ENCODE measurements around the gene ARID1A.
"Not testable (repeated sequence)": the region's sequence is repeated elsewhere in the genome, so short reads cannot be mapped to it uniquely, and the experiment has no call there.

ARID1A gene

GRCh38 chr1:26725904-26726303 is 30.1 kb downstream of the ARID1A start:
- not testable (repeated sequence) for H2BK5ac ChIP-seq (ENCODE audit: low read depth, low read length, poor library complexity); H3K9me3 ChIP-seq (ENCODE audit: insufficient read depth, low read depth, low read length); H3K79me1 ChIP-seq (ENCODE audit: low read length); H2AFZ ChIP-seq (ENCODE audit: insufficient read depth, low read length, poor library complexity); H2BK120ac ChIP-seq (ENCODE audit: insufficient read depth, low read length, poor library complexity); H3K23ac ChIP-seq (ENCODE audit: low read length); H4K8ac ChIP-seq (ENCODE audit: low read depth, low read length); H3K9ac ChIP-seq (ENCODE audit: low read length); H3K18ac ChIP-seq (ENCODE audit: low read length); H2AK5ac ChIP-seq (ENCODE audit: low read length); H4K12ac ChIP-seq (ENCODE audit: low read depth, low read length); H4K91ac ChIP-seq (ENCODE audit: low read depth, low read length); H3K4me2 ChIP-seq (ENCODE audit: low read length); H2BK12ac ChIP-seq (ENCODE audit: low read length); H3K4me3 ChIP-seq (ENCODE audit: low read depth, low read length); H3K36me3 ChIP-seq (ENCODE audit: control insufficient read depth in 1 of 2, insufficient read depth in 2 of 2, low read length in 2 of 2); H3K27ac ChIP-seq (ENCODE audit: low read depth, low read length); H3K14ac ChIP-seq (ENCODE audit: low read length); H3K27me3 ChIP-seq (ENCODE audit: insufficient read depth, low read length)
- Histone ChIP-seq H3K4me1 (ENCODE audit: control insufficient read depth in 1 of 2, insufficient read depth in 2 of 2, low read length in 2 of 2) (peaks cover 10 to 34% of the 10 kb centered on the region in 2 experiments), H3K4ac (ENCODE audit: low read depth, low read length) (peak overlapping the region; percentile 78), H3K79me2 (ENCODE audit: control insufficient read depth, insufficient read depth, low read length, poor library complexity) (peaks cover 12% of the 10 kb centered on the region)
- DNase-seq, result peak; percentile 33 to 51
- WGBS (ENCODE audit: extremely low coverage, insufficient coverage, insufficient read length), result no CpG with 5 or more reads among the region's 14 CpGs

DNA sequence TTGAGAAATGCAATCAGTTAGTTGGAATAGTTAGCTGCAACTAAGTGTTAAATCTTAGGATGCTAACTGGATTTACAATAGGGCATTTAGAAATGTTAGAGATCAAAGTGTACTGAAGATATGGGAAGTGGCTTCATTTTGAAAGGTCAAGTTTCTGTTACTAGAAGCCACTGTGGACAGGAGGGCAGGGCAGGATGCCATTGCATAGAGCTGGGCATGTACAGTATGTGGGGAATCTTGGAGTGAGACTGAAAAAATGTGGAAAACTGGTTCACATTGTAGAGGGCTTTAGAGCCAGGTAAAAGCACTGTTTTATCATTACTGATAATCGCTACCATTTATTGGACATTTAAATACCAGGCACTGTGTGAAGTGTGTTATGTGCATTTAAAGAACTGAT is 31.0 kb downstream of the ARID1A start:
- H3K9me3 ChIP-seq (ENCODE audit: insufficient read depth, low read depth, low read length), result no peaks in the 10 kb centered on the region
- H2BK120ac ChIP-seq (ENCODE audit: insufficient read depth, low read length, poor library complexity), result no peak overlapping the region
- H3K36me3 ChIP-seq (ENCODE audit: control insufficient read depth in 1 of 2, insufficient read depth in 2 of 2, low read length in 2 of 2), result peaks cover 11 to 16% of the 10 kb centered on the region in 2 experiments
- DNase-seq, result peak; percentile 66 to 95
- no peaks in the 10 kb centered on the region for H3K79me1 ChIP-seq (ENCODE audit: low read length)
- H3K27me3 ChIP-seq (ENCODE audit: insufficient read depth, low read length), result no peaks in the 10 kb centered on the region
- no peak overlapping the region for H4K12ac ChIP-seq (ENCODE audit: low read depth, low read length)
- peaks cover 10 to 34% of the 10 kb centered on the region in 2 experiments for H3K4me1 ChIP-seq (ENCODE audit: control insufficient read depth in 1 of 2, insufficient read depth in 2 of 2, low read length in 2 of 2)
- no peak overlapping the region for H3K4me3 ChIP-seq (ENCODE audit: low read depth, low read length)
- no peak overlapping the region for H2BK12ac ChIP-seq (ENCODE audit: low read length)
- H3K9ac ChIP-seq (ENCODE audit: low read length), result no peak overlapping the region
- H2BK5ac ChIP-seq (ENCODE audit: low read depth, low read length, poor library complexity), result no peak overlapping the region
- H4K91ac ChIP-seq (ENCODE audit: low read depth, low read length), result no peak overlapping the region
- no peak overlapping the region for H3K14ac ChIP-seq (ENCODE audit: low read length)
- H3K18ac ChIP-seq (ENCODE audit: low read length), result no peak overlapping the region
- H3K79me2 ChIP-seq (ENCODE audit: control insufficient read depth, insufficient read depth, low read length, poor library complexity), result peaks cover 12% of the 10 kb centered on the region
- H3K23ac ChIP-seq (ENCODE audit: low read length), result no peak overlapping the region
- peak overlapping the region; percentile 61 for H3K4ac ChIP-seq (ENCODE audit: low read depth, low read length)
- H3K27ac ChIP-seq (ENCODE audit: low read depth, low read length), result no peak overlapping the region
- H2AK5ac ChIP-seq (ENCODE audit: low read length), result no peak overlapping the region
- no CpG with 5 or more reads among the region's 1 CpG for WGBS (ENCODE audit: extremely low coverage, insufficient coverage, insufficient read length)
- H2AFZ ChIP-seq (ENCODE audit: insufficient read depth, low read length, poor library complexity), result no peak overlapping the region
- H3K4me2 ChIP-seq (ENCODE audit: low read length), result no peak overlapping the region
- H4K8ac ChIP-seq (ENCODE audit: low read depth, low read length), result no peak overlapping the region

DNA sequence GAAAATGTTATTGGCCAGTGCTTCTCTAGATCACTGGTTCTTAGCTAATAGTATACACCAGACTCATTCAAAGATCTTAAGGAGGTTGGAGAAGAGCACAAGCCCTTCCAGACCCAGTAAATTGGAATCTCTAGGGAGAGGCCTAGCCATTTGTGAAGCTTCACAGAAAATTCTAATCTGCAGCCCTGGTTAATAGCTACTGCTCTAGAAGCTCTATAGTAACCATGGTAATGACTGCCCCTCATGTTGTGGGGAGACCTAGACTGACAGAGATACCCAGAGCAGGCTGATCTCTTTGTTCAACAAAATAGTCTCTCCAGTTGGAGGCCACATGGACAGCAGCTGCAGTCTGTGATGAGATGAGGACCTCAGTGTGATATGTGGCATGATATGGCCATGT is 31.7 kb downstream of the ARID1A start:
- no peak overlapping the region for H2BK120ac ChIP-seq (ENCODE audit: insufficient read depth, low read length, poor library complexity)
- H4K8ac ChIP-seq (ENCODE audit: low read depth, low read length), result no peak overlapping the region
- peaks cover 8 to 31% of the 10 kb centered on the region in 2 experiments for H3K4me1 ChIP-seq (ENCODE audit: control insufficient read depth in 1 of 2, insufficient read depth in 2 of 2, low read length in 2 of 2)
- no peak overlapping the region for H3K9ac ChIP-seq (ENCODE audit: low read length)
- H3K4ac ChIP-seq (ENCODE audit: low read depth, low read length), result peak overlapping the region; percentile 86
- H4K91ac ChIP-seq (ENCODE audit: low read depth, low read length), result no peak overlapping the region
- no peak overlapping the region for H3K4me3 ChIP-seq (ENCODE audit: low read depth, low read length)
- H2BK12ac ChIP-seq (ENCODE audit: low read length), result no peak overlapping the region
- H2AK5ac ChIP-seq (ENCODE audit: low read length), result no peak overlapping the region
- H3K14ac ChIP-seq (ENCODE audit: low read length), result no peak overlapping the region
- no peak overlapping the region for H2AFZ ChIP-seq (ENCODE audit: insufficient read depth, low read length, poor library complexity)
- no peaks in the 10 kb centered on the region for H3K79me1 ChIP-seq (ENCODE audit: low read length)
- H3K9me3 ChIP-seq (ENCODE audit: insufficient read depth, low read depth, low read length), result no peaks in the 10 kb centered on the region
- DNase-seq, result no peak
- peaks cover 10% of the 10 kb centered on the region for H3K79me2 ChIP-seq (ENCODE audit: control insufficient read depth, insufficient read depth, low read length, poor library complexity)
- no peak overlapping the region for H3K23ac ChIP-seq (ENCODE audit: low read length)
- H3K27me3 ChIP-seq (ENCODE audit: insufficient read depth, low read length), result no peaks in the 10 kb centered on the region
- H3K18ac ChIP-seq (ENCODE audit: low read length), result no peak overlapping the region
- H3K36me3 ChIP-seq (ENCODE audit: control insufficient read depth in 1 of 2, insufficient read depth in 2 of 2, low read length in 2 of 2), result peaks cover 11 to 20% of the 10 kb centered on the region in 2 experiments
- no peak overlapping the region for H3K27ac ChIP-seq (ENCODE audit: low read depth, low read length)
- no peak overlapping the region for H4K12ac ChIP-seq (ENCODE audit: low read depth, low read length)
- H3K4me2 ChIP-seq (ENCODE audit: low read length), result no peak overlapping the region
- no peak overlapping the region for H2BK5ac ChIP-seq (ENCODE audit: low read depth, low read length, poor library complexity)

GRCh38 chr1:26728645-26729044 is 32.8 kb downstream of the ARID1A start:
- H4K8ac ChIP-seq (ENCODE audit: low read depth, low read length), result no peak overlapping the region
- no peaks in the 10 kb centered on the region for H3K79me1 ChIP-seq (ENCODE audit: low read length)
- H3K4me3 ChIP-seq (ENCODE audit: low read depth, low read length), result no peak overlapping the region
- H3K18ac ChIP-seq (ENCODE audit: low read length), result no peak overlapping the region
- H3K79me2 ChIP-seq (ENCODE audit: control insufficient read depth, insufficient read depth, low read length, poor library complexity), result peaks cover 10% of the 10 kb centered on the region
- peak overlapping the region; percentile 70 for H3K4ac ChIP-seq (ENCODE audit: low read depth, low read length)
- no peak overlapping the region for H3K9ac ChIP-seq (ENCODE audit: low read length)
- no peak overlapping the region for H3K27ac ChIP-seq (ENCODE audit: low read depth, low read length)
- no peaks in the 10 kb centered on the region for H3K27me3 ChIP-seq (ENCODE audit: insufficient read depth, low read length)
- H2BK120ac ChIP-seq (ENCODE audit: insufficient read depth, low read length, poor library complexity), result no peak overlapping the region
- peaks cover 6 to 23% of the 10 kb centered on the region in 2 experiments for H3K4me1 ChIP-seq (ENCODE audit: control insufficient read depth in 1 of 2, insufficient read depth in 2 of 2, low read length in 2 of 2)
- peak; percentile 45 to 80 for DNase-seq
- H3K9me3 ChIP-seq (ENCODE audit: insufficient read depth, low read depth, low read length), result no peaks in the 10 kb centered on the region
- H3K4me2 ChIP-seq (ENCODE audit: low read length), result no peak overlapping the region
- H3K14ac ChIP-seq (ENCODE audit: low read length), result no peak overlapping the region
- H3K23ac ChIP-seq (ENCODE audit: low read length), result no peak overlapping the region
- no peak overlapping the region for H4K91ac ChIP-seq (ENCODE audit: low read depth, low read length)
- no peak overlapping the region for H2BK5ac ChIP-seq (ENCODE audit: low read depth, low read length, poor library complexity)
- WGBS (ENCODE audit: extremely low coverage, insufficient coverage, insufficient read length), result no CpG with 5 or more reads among the region's 1 CpG
- H3K36me3 ChIP-seq (ENCODE audit: control insufficient read depth in 1 of 2, insufficient read depth in 2 of 2, low read length in 2 of 2), result peaks cover 11 to 30% of the 10 kb centered on the region in 2 experiments
- no peak overlapping the region for H2AK5ac ChIP-seq (ENCODE audit: low read length)
- no peak overlapping the region for H2AFZ ChIP-seq (ENCODE audit: insufficient read depth, low read length, poor library complexity)
- no peak overlapping the region for H2BK12ac ChIP-seq (ENCODE audit: low read length)
- no peak overlapping the region for H4K12ac ChIP-seq (ENCODE audit: low read depth, low read length)

Data from trophoblast cell (in vitro differentiated cells and primary cell).